ENCODE measurements around the gene PLCB3.

Gene PLCB3

GRCh38 chr11:64252003-64252872 is 908 bp downstream of the PLCB3 start:
- DNase-seq, result peak in 1 of 2 experiments; percentile 52

GRCh38 chr11:64253043-64253442 is 1.7 kb downstream of the PLCB3 start:
- no peak for DNase-seq

GRCh38 chr11:64253481-64253880 is 2.2 kb downstream of the PLCB3 start:
- DNase-seq, result no peak

DNA sequence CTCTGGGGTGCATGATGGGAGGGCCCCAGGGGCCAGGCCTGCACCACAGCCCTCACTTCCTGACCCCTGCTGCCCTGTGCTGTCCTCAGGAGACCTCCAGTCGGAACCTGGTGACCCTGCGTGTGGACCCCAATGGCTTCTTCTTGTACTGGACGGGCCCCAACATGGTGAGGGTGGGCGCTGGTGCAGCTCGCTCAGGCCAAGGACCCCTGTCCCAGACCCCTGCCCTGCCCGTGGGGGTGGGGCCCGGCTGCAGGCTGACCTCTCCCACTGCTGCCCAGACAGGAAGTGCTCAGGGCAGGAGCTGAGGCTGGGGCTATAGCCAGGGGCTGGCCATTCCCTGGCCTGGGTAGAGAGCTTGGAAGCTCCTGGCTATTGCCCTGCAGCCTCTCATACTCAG is 3.0 kb downstream of the PLCB3 start:
- no peak for DNase-seq

DNA sequence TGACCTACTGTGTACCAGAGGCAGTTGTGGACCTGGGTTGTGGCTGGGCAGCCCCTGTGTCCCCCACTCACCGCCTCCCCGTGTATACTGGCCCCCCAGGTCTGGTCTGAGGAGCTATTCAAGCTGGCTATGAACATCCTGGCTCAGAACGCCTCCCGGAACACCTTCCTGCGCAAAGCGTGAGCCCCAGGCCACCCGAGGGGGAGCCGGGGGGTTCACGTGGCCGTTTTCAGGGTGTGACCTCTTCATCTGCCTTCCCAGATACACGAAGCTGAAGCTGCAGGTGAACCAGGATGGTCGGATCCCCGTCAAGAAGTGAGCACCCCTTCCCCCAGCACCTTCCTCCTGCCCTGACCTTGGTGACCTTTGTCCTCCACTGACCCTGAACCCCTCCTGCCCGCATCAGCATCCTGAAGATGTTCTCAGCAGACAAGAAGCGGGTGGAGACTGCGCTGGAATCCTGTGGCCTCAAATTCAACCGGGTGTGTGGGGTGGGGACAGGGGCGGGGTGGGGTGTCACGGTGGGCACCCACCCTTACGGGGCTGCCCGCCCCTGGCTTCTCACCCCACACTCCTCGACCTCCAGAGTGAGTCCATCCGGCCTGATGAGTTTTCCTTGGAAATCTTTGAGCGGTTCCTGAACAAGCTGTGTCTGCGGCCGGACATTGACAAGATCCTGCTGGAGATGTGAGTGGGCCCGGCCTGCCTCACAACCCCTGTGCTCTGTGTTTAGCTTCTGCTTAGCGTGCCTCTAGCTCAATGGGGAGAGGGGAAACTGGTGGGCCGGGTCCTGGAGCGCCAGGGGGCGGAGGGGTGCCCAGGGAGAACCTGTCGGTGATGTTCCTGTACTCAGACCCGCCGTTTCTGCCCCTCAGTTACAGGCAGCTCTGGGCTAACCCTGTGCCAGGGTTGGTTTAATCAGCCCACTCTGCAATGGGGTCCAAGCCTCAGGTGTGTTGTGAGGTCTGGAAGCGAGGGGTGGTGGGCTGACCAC is 4.1 kb downstream of the PLCB3 start:
- no peak for DNase-seq

- DNase-seq, result no peak
Measured at GRCh38 chr11:64256300-64256699, 5.0 kb downstream of the PLCB3 start.

GRCh38 chr11:64258356-64258755 is 7.0 kb downstream of the PLCB3 start:
- no peak for DNase-seq

DNA sequence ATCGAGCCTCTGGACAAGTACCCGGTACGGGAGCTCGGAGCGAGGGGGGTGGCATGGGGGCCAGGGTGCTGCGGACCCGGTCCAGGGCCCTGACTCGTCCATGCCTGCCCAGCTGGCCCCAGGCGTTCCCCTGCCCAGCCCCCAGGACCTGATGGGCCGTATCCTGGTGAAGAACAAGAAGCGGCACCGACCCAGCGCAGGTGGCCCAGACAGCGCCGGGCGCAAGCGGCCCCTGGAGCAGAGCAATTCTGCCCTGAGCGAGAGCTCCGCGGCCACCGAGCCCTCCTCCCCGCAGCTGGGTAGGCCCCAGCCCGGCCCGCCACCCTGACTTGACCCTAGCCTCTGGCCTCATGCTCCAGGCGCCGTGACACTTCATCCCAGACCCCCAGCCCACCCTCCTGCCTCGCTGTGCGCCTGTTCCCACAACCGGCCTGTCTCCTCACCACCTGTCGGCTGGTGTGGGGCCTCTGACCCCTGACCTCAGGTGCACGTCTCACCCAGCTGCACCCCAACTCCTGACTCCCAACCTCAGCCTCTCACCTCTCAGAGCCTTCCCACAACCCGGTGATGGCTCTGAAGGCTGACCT is 7.7 kb downstream of the PLCB3 start:
- DNase-seq, result no peak

- DNase-seq, result no peak
Measured at GRCh38 chr11:64259533-64260067, 8.3 kb downstream of the PLCB3 start.

DNA sequence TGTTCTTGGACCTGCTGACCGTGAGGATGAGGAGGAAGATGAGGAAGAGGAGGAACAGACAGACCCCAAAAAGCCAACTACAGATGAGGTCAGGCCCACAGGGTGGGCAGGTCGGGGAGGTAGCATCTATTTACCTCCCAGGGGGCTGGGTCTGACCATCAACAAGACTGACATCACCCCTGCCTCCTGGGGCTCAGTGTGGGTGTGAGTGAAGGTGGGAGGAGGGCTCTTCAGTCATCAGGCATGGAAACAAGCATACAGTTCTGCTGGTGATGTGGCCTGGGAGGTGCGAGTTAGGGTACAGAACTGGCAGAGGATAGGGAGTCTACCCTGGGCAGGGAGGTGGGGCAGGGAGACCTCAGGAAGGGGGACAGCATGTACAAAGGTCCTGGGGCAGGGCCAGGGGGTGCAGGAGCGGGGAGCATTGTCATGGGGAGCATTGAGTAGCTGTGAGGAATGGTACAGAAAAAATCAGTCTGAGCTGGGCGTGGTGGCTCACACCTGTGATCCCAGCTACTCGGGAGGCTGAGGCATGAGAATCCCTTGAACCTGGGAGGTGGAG is 8.9 kb downstream of the PLCB3 start:
- no peak for DNase-seq

GRCh38 chr11:64261556-64262080 is 10.3 kb downstream of the PLCB3 start:
- DNase-seq, result no peak

GRCh38 chr11:64262271-64263002 is 11.1 kb downstream of the PLCB3 start:
- DNase-seq, result no peak

GRCh38 chr11:64263021-64263946 is 12.0 kb downstream of the PLCB3 start:
- peak; percentile 21 to 25 for DNase-seq

DNA sequence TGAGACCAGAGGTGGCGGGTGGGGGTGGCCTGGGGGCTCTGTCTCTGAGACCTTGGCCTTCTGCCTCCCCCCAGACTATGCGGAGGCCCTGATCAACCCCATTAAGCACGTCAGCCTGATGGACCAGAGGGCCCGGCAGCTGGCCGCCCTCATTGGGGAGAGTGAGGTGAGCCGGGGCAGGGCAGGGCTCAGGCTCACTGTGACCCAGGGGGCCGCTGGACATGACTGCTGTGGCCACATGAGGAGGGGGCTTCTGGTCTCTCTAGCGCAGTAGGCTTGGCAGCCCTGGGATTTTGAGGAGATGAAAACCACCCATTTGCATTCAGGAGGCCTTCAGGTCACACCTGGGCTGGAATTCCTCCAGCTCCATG is 12.6 kb downstream of the PLCB3 start:
- DNase-seq, result no peak

DNA sequence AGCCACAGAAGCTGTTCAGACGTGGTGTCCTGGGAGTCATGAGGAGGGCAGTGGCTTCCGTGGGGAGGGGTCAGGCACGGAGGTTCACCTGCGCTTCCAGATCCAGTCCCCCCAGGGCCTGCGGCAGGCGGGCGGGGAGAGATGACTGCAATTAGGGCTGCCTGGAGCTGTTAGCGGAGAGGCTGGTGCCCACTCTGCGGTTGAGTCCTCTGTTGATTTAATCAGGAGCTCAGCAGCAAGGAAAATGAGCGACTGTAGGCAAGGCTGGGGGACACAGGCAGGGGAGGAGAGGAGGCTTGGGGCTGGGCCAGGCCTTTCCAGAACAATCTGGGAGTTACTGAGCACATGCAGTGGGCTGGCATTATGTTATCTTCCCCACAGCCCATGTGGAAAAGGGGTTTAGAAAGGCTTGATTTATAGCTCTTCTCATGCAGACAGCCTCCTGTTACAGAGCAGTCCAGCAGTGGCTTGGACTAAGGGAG is 13.1 kb downstream of the PLCB3 start:
- DNase-seq, result no peak

DNA sequence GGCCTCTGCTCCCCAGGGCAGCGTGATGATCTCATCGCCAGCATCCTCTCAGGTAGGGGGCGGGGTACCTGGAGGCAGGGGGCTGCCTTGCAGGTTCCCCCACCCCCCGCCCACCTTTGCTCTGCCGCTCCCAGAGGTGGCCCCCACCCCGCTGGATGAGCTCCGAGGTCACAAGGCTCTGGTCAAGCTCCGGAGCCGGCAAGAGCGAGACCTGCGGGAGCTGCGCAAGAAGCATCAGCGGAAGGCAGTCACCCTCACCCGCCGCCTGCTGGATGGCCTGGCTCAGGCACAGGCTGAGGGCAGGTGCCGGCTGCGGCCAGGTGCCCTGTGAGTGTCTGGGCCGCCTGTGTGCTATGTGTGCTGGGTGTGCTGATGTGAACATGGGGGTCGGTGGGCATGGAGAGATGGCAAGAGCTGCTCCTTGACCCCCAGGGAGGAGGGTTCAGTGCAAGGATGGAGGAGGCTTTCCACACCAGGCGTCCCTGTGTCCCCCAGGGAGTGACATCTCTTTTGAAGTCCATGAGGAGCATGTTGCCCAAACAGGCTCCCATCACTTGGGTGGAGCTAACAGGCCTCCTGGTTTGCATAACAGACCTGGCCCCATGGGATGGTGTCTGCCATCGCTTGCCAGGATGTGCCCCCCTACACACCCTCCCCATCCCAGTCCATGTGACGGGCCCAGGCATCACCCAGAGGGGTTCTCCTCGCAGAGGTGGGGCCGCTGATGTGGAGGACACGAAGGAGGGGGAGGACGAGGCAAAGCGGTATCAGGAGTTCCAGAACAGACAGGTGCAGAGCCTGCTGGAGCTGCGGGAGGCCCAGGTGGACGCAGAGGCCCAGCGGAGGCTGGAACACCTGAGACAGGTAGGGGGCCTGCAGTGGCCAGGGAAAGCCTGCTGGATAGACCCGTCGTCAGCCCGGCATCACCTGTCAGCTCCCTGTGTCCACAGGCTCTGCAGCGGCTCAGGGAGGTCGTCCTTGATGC is 14.1 kb downstream of the PLCB3 start:
- DNase-seq, result no peak

DNA sequence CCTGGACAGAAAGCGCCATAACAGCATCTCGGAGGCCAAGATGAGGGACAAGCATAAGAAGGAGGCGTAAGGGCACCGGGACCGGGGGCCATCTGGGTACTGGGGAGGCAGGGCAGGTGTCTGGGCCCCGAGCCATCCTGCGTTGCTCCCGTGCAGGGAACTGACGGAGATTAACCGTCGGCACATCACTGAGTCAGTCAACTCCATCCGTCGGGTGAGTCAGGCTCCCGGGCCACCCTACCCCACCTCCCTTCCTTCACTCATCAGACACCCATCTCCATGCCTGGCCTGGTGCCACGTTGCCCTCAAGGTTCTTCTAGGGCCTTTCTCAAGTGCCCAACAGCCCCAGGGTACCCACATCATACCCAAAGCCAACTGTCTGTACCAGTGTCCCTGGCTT is 15.0 kb downstream of the PLCB3 start:
- no peak for DNase-seq

GRCh38 chr11:64267207-64267945 is 16.0 kb downstream of the PLCB3 start:
- DNase-seq, result no peak
